ENCODE measurements around the gene MMRN1.
"Not testable (repeated sequence)": the region's sequence is repeated elsewhere in the genome, so short reads cannot be mapped to it uniquely, and the experiment has no call there.

Gene MMRN1, protein sequence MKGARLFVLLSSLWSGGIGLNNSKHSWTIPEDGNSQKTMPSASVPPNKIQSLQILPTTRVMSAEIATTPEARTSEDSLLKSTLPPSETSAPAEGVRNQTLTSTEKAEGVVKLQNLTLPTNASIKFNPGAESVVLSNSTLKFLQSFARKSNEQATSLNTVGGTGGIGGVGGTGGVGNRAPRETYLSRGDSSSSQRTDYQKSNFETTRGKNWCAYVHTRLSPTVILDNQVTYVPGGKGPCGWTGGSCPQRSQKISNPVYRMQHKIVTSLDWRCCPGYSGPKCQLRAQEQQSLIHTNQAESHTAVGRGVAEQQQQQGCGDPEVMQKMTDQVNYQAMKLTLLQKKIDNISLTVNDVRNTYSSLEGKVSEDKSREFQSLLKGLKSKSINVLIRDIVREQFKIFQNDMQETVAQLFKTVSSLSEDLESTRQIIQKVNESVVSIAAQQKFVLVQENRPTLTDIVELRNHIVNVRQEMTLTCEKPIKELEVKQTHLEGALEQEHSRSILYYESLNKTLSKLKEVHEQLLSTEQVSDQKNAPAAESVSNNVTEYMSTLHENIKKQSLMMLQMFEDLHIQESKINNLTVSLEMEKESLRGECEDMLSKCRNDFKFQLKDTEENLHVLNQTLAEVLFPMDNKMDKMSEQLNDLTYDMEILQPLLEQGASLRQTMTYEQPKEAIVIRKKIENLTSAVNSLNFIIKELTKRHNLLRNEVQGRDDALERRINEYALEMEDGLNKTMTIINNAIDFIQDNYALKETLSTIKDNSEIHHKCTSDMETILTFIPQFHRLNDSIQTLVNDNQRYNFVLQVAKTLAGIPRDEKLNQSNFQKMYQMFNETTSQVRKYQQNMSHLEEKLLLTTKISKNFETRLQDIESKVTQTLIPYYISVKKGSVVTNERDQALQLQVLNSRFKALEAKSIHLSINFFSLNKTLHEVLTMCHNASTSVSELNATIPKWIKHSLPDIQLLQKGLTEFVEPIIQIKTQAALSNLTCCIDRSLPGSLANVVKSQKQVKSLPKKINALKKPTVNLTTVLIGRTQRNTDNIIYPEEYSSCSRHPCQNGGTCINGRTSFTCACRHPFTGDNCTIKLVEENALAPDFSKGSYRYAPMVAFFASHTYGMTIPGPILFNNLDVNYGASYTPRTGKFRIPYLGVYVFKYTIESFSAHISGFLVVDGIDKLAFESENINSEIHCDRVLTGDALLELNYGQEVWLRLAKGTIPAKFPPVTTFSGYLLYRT

GRCh38 chr4:89894649-89895550 is at the start of gene MMRN1:
MMRN1 (plus strand) TSS chr4:89894854; CDS start chr4:89894972, 118 bp downstream.
- no peak for DNase-seq

- no peak for DNase-seq
Observed at GRCh38 chr4:89847571-89848325, 46.9 kb upstream of the MMRN1 start.

DNA sequence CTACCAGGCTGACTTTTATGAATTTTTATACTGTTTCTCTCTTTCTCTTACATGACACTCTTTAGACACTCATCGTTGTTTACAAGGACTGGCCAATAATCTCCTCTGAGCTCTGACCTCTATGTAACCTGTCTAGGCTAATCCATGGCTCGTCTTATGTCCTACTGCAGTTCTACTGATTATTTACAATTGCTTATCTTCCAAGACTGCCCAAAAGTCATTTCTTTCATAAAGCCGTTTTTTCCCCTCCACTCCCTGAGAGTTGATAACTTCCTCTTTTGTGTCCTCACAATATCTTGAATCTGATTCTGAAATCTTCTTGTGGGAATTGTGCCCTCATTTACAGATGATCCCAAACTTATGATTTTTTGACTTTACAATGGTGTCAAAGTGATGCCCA is 39.4 kb upstream of the MMRN1 start:
- DNase-seq: no peak

- no peak for DNase-seq
Observed at GRCh38 chr4:89860971-89861370, 33.7 kb upstream of the MMRN1 start.

- no peak for DNase-seq
Observed at GRCh38 chr4:89863533-89863932, 31.1 kb upstream of the MMRN1 start.

- no peak for DNase-seq
Observed at GRCh38 chr4:89868276-89868675, 26.4 kb upstream of the MMRN1 start.

- no peak for DNase-seq
Observed at GRCh38 chr4:89868999-89869589, 25.6 kb upstream of the MMRN1 start.

- DNase-seq: no peak
Observed at GRCh38 chr4:89871211-89871610, 23.4 kb upstream of the MMRN1 start.

- no peak for DNase-seq
Observed at GRCh38 chr4:89876548-89876947, 18.1 kb upstream of the MMRN1 start.

DNA sequence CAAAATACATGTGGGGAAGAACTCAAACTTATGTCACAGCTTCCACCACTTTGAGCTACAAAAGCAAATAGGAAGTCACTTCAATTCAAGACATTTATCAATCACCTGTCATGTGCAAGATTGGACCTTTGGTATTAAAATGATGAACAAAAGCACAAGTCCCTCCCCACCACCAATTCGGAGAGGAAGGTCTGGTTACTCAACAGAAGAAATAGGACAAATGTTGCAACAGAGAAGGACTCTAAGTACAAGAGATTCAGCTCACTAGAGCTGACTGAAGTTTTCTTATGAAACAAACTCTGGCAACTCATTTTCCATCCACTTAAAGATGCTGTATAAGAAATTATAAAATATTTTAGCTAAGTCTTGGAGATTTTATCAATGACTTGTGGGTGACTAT is 16.0 kb upstream of the MMRN1 start:
- DNase-seq: no peak

DNA sequence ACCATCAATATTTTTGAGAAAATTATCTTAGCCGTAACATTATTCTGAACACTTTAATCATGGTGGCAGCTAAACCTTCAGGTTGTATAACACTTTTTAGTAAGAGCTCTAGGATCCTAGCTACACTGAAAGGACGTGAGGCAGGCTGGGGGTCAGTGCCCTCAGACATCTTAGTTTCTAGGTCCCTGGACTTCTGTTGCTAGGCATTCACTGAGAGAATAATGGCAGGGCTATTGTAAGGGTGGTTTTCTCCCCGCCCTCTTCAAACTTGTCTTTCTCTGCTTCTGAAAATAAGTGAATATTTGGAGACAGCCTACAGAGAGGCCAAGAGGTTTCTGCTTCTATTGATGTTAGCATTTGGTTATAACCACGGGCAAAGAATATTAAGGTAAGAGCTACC is 15.4 kb upstream of the MMRN1 start:
- DNase-seq: no peak

- no peak for DNase-seq
Observed at GRCh38 chr4:89889289-89889688, 5.4 kb upstream of the MMRN1 start.

- no peak for DNase-seq
Observed at GRCh38 chr4:89897867-89898266, 3.2 kb downstream of the MMRN1 start.

DNA sequence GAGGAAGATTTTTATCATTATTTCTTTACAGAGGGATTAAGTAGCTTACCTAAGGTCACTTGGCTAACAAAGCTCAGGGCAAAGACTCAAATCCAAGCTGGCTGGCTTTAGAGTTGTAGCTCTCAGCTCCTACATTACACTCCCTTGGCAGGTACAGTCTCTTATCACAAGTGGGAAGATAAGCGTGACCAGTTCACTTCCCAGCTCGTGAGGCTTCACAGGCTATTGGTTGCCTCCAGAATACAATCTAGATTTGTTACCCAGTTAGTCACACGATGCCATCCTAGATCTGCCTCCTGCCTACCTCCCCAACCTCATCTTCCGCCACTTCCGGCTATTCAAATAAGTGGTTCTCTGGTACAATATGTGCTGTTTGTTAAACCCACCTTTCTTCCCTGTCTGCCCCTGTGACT is 3.7 kb downstream of the MMRN1 start:
- no peak for DNase-seq

- DNase-seq: no peak
Observed at GRCh38 chr4:89899152-89899551, 4.5 kb downstream of the MMRN1 start.

DNA sequence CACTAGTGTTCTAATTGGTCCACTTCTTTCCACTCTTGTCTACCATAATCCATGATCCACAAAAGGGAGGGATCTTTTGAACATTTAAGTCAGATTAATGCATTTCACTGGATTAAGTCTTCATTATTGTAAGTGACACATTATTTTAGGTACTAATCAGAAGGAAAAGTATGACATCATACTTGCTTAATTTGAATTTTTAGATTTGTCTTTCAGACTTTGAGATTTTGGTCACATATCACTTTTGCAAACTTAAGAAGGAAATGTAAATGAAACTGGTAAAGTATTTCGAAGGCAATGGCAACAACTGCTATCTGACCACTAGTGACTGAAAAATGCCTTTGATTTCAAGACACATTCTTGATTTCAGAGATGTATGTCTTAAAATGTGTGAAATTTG is 5.2 kb downstream of the MMRN1 start:
- DNase-seq: no peak

- not testable (repeated sequence) for DNase-seq
Observed at GRCh38 chr4:89901808-89902431, 7.3 kb downstream of the MMRN1 start.

- DNase-seq: no peak
Observed at GRCh38 chr4:89904524-89904923, 9.9 kb downstream of the MMRN1 start.

GRCh38 chr4:89906316-89906715 is 11.7 kb downstream of the MMRN1 start:
- DNase-seq: no peak

GRCh38 chr4:89906777-89907521 is 12.3 kb downstream of the MMRN1 start:
- no peak for DNase-seq

Data from 8988T (cell line).